GM12878 (cell line): ENCODE data around the gene MAFG. TPM values are rescaled to one million over a fixed set of nuclear protein-coding genes. Genes with fewer than 3 reads are reported as not detected.

Source experiments
- ATAC-seq: fragments of 200-7000 bp; cut with Tn5 transposase; 3 replicates; pipeline ENCODE4 v1.9.1; 2020; ENCODE audit warnings: mild to moderate bottlenecking, moderate library complexity
- BruUV-seq: library from RNA; stranded (reverse); fragments of 400-500 nt; replicated peaks from 2 replicates; lab custom pipeline; 2021; lab: Mats Ljungman, UMichigan
- CTCF ChIA-PET: fragments of 300-600 bp; sonication (Branson Sonifier 250); formaldehyde crosslinking; extraction: SDS; loops from one replicate; lab custom pipeline; 2021; ENCODE audit warnings: inconsistent platforms; lab: Yijun Ruan, JAX
- POLR2A ChIA-PET: fragments of 350-600 bp; formaldehyde crosslinking; extraction: SDS; loops from one replicate; lab custom pipeline; 2021; ENCODE audit warnings: inconsistent platforms; lab: Charles Lee
- RAD21 ChIA-PET: fragments of 300-600 bp; sonication (Branson Sonifier 250); formaldehyde crosslinking; loops from one replicate; lab custom pipeline; 2023; ENCODE audit warnings: antibody characterized with exemption; ENCODE audit not compliant: unreplicated experiment; lab: Charles Lee
- SMC1A ChIA-PET: fragments of 300-600 bp; sonication (Branson Sonifier 250); formaldehyde crosslinking; loops from one replicate; lab custom pipeline; 2023; ENCODE audit not compliant: unreplicated experiment, uncharacterized antibody; lab: Charles Lee
- DNase-seq: peaks from one replicate; pipeline ENCODE4 v3.0.0-alpha.2; 2011; ENCODE audit warnings: low read depth, low spot score
- FAIRE-seq: peaks from 3 replicates; lab custom pipeline; 2011; peaks lifted over from hg19 to GRCh38; lab: Jason Lieb, UNC
- H2AFZ ChIP-seq: 2 replicates; pipeline ENCODE4 v1.6.0; 2011; ENCODE audit warnings: low read depth, low read length, control low read depth; ENCODE audit not compliant: control insufficient read depth
- H3K27ac ChIP-seq: 2 replicates; pipeline ENCODE4 v1.5.1; 2011; ENCODE audit warnings: control low read depth; ENCODE audit not compliant: control insufficient read depth, insufficient read depth
- H3K27me3 ChIP-seq, 2 experiments: replicated peaks in 1 of 2; 2 replicates each; pipeline versions ENCODE4 v1.6.0 to v1.6.1; 2011; ENCODE audit warnings: low read length in 1 of 2; ENCODE audit not compliant: control insufficient read depth in 2 of 2, insufficient read depth in 2 of 2
- H3K36me3 ChIP-seq, 2 experiments: 2 replicates each; pipeline ENCODE4 v1.5.1; 2011; ENCODE audit warnings: low read length in 1 of 2; ENCODE audit not compliant: control insufficient read depth in 2 of 2, insufficient read depth in 2 of 2
- H3K4me1 ChIP-seq: 2 replicates; pipeline ENCODE4 v1.6.1; 2011; ENCODE audit warnings: mild to moderate bottlenecking, low read length, moderate library complexity, mixed read lengths; ENCODE audit not compliant: control insufficient read depth, insufficient read depth
- H3K4me2 ChIP-seq: 2 replicates; pipeline ENCODE4 v1.6.0; 2011; ENCODE audit warnings: control low read depth; ENCODE audit not compliant: control insufficient read depth, insufficient read depth
- H3K4me3 ChIP-seq: fragments of 200-600 bp; sonication (generic); 2 replicates; pipeline ENCODE4 v1.5.1; 2016
- H3K79me2 ChIP-seq: 2 replicates; pipeline ENCODE4 v1.6.0; 2011; ENCODE audit warnings: low read length; ENCODE audit not compliant: control insufficient read depth, insufficient read depth
- H3K9ac ChIP-seq: 2 replicates; pipeline ENCODE4 v1.8.0; 2011; ENCODE audit warnings: low read length, control low read depth, mixed read lengths; ENCODE audit not compliant: control insufficient read depth, insufficient read depth
- H3K9me3 ChIP-seq: replicated peaks from 3 replicates; pipeline ENCODE4 v1.5.1; 2011; ENCODE audit warnings: mild to moderate bottlenecking, low read length; ENCODE audit not compliant: control insufficient read depth, insufficient read depth
- H4K20me1 ChIP-seq: 2 replicates; pipeline ENCODE4 v1.6.0; 2011; ENCODE audit not compliant: control insufficient read depth, insufficient read depth
- ATF7 ChIP-seq: fragments of 450-650 bp; IDR thresholded peaks from 2 replicates; pipeline ENCODE4 v1.6.1; 2016; ENCODE audit warnings: low read depth, mild to moderate bottlenecking
- BACH1 ChIP-seq: fragments of 450-650 bp; IDR thresholded peaks from 2 replicates; pipeline ENCODE4 v1.6.1; 2017; ENCODE audit warnings: mild to moderate bottlenecking, borderline replicate concordance
- KLF5 ChIP-seq: fragments of 450-650 bp; IDR thresholded peaks from 2 replicates; pipeline ENCODE4 v1.6.1; 2014; ENCODE audit warnings: mild to moderate bottlenecking; ENCODE audit not compliant: partially characterized antibody
- MEF2B ChIP-seq: fragments of 450-650 bp; IDR thresholded peaks from 2 replicates; pipeline ENCODE4 v1.6.1; 2018; ENCODE audit warnings: mild to moderate bottlenecking, moderate library complexity; ENCODE audit not compliant: partially characterized antibody, poor library complexity, severe bottlenecking
- POLR2A ChIP-seq: IDR thresholded peaks from 2 replicates; pipeline ENCODE4 v1.6.1; 2011; ENCODE audit warnings: low read depth, mild to moderate bottlenecking, low read length
- ZNF217 ChIP-seq: fragments of 450-650 bp; IDR thresholded peaks from 2 replicates; pipeline ENCODE4 v1.6.1; 2017; ENCODE audit warnings: antibody characterized with exemption, mild to moderate bottlenecking
- ZSCAN29 ChIP-seq: fragments of 450-650 bp; IDR thresholded peaks from 2 replicates; pipeline ENCODE4 v1.6.1; 2017; ENCODE audit warnings: mild to moderate bottlenecking, moderate library complexity
- WGBS: methylation state at CpG from one replicate; pipeline ENCODE4 v1.1.6; 2016; ENCODE audit warnings: low lambda C conversion rate; ENCODE audit not compliant: insufficient replicate concordance, insufficient coverage; ENCODE audit errors: missing lambda C conversion rate; 5-methylcytosine and 5-hydroxymethylcytosine counted together
- in situ Hi-C: fragments of 300-500 bp; cut with MboI; formaldehyde crosslinking; loops from 9 replicates; pipeline ENCODE4 v1.14.3; 2018; ENCODE audit warnings: mixed read lengths
- intact Hi-C: fragments of 100-400 bp; cut with micrococcal nuclease; formaldehyde crosslinking; loops from one replicate; pipeline ENCODE4 v1.14.2; 2022; ENCODE audit not compliant: unreplicated experiment
- polyA plus RNA-seq, 11 experiments: library from polyadenylated mRNA; depleted of rRNA in 4 of 11; unstranded in 6 of 11; stranded (reverse) in 5 of 11; fragments of >200 nt; fragmentation: Nextera tagmentation in 4 of 11; fragmentation: Illumina TruSeq in 1 of 11; extraction: Ambion mirVana in 4 of 11; extraction: Trizol in 1 of 11; gene quantifications; 1 replicate in 1 of 11; 2 replicates in 10 of 11; pipeline versions ENCODE4 v1.2.1 to v1.2.3, GENCODE V29; 2011 to 2016; ENCODE audit warnings: inconsistent platforms in 2 of 11, missing spikeins in 2 of 11, low read depth in 1 of 11
- total RNA-seq, 4 experiments: library from RNA; depleted of rRNA in 3 of 4; stranded (reverse); fragments of >200 nt in 3 of 4; fragmentation: Illumina TruSeq in 1 of 4; extraction: Trizol in 1 of 4; gene quantifications; 2 replicates each; pipeline versions ENCODE4 v1.2.1 to v1.2.3, GENCODE V29; 2013 to 2021

MAFG gene
- total and polyA plus RNA-seq, 10 of the 15 experiments (the other 5 are each of a cell fraction or from before 2014, with no cell fraction given): 0.48 to 20.1 (median 7.6) TPM

DNA sequence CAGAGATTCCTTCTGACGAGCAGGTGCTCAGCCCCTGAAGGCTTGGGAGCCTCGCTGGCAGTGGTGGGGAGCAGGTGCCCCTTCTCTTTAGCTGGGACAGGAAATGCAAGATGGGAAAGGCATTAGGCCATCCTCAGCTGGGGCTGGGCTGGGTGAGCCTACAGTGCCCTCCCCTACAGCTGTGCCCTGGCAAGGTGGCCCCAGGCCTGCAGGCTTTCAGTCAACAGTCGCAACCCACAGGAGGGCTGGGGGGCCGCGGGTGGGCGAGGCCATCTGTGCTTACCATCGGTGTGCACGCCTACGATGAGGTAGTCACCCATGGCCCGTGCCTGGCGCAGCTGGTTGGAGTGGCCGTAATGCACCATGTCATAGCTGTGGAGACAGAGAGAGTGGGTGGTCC lies 18.3 kb downstream of the MAFG start:
- ChIA-PET POLR2A (interaction anchor here (2.4 kb wide), 1 partner anchor 15 kb away, joined by 13 read pairs; no protein-coding TSS in a partner anchor), CTCF (no interaction called here), SMC1A (no interaction called here), RAD21 (no interaction called here)
- in situ Hi-C loops (no loop called here), intact Hi-C loops (no loop called here)
- no peak for DNase-seq
- peaks cover 13% of the 10 kb centered on the region for H3K79me2 ChIP-seq
- H3K4me1 ChIP-seq: peaks cover 5% of the 10 kb centered on the region; the same call in 1 of the 2 replicates
- no peak overlapping the region for H3K4me3 ChIP-seq
- no TSS peak for BruUV-seq
- TF ChIP-seq MEF2B: no peak
- H3K9ac ChIP-seq: no peak overlapping the region
- peaks cover 6 to 18% of the 10 kb centered on the region in 2 experiments for H3K36me3 ChIP-seq
- ATAC-seq: no peak
- no peak overlapping the region for H3K4me2 ChIP-seq
- H3K27me3 ChIP-seq: no peaks in the 10 kb centered on the region
- H4K20me1 ChIP-seq: no peaks in the 10 kb centered on the region
- no peaks in the 10 kb centered on the region for H3K9me3 ChIP-seq
- no peak for FAIRE-seq
- 90% methylated on average over 12 of the region's 12 CpGs for WGBS
- H2AFZ ChIP-seq: no peak overlapping the region
- no peak overlapping the region for H3K27ac ChIP-seq

DNA sequence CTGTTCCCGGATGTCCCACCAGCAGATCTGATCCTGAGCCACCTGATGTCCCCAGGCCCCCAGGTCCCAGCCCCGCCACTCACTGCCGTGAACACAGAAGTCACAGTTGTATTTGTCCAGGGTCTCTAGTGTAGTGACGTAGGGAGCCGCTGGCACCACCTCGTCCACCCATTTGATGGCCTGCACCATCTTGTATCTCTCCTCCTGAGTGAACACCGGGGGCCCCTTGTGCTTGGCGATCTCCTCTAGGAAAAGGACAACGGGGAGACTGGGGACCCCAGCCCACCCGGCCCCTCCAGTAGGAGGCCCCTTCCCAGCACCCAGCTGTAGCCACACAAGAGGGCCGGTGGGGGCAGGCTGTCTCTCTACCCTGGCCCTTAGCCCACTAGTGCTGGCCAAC lies 18.7 kb downstream of the MAFG start:
- Histone ChIP-seq H3K36me3 (peaks cover 6 to 14% of the 10 kb centered on the region in 2 experiments), H3K4me1 (peaks cover 5% of the 10 kb centered on the region; the same call in 1 of the 2 replicates), H3K9me3 (no peaks in the 10 kb centered on the region), H3K79me2 (peaks cover 13% of the 10 kb centered on the region), H3K4me3 (no peak overlapping the region), H3K27me3 (no peaks in the 10 kb centered on the region), H2AFZ (no peak overlapping the region), H3K27ac (no peak overlapping the region), H4K20me1 (no peaks in the 10 kb centered on the region), H3K4me2 (no peak overlapping the region), H3K9ac (no peak overlapping the region)
- ChIA-PET POLR2A (no interaction called here), CTCF (no interaction called here), SMC1A (no interaction called here), RAD21 (no interaction called here)
- ATAC-seq (no peak), FAIRE-seq (no peak), DNase-seq (no peak)
- in situ Hi-C loops: no loop called here
- BruUV-seq: no TSS peak
- 92% methylated on average over 11 of the region's 11 CpGs for WGBS
- TF ChIP-seq KLF5: no peak
- no peak for TF ChIP-seq ZNF217
- no peak for TF ChIP-seq ZSCAN29
- TF ChIP-seq BACH1: no peak
- no peak for TF ChIP-seq ATF7
- TF ChIP-seq POLR2A: no peak
- TF ChIP-seq, all 136 proteins: peak for 0
- intact Hi-C loops: no loop called here
